HG03520 (cell line): Measurements from ENCODE around the gene TLE1.
A peak's percentile ranks its signal among the peaks of the same experiment; 100 is the strongest.
"Not testable (repeated sequence)": the region's sequence is repeated elsewhere in the genome, so short reads cannot be mapped to it uniquely, and the experiment has no call there.

Experiments used
- ATAC-seq: cut with Tn5 transposase; IDR thresholded peaks from one replicate; pipeline ENCODE4 v1.9.1; 2021; ENCODE audit warnings: mild to moderate bottlenecking, moderate library complexity; ENCODE audit not compliant: unreplicated experiment

The TLE1 gene

DNA sequence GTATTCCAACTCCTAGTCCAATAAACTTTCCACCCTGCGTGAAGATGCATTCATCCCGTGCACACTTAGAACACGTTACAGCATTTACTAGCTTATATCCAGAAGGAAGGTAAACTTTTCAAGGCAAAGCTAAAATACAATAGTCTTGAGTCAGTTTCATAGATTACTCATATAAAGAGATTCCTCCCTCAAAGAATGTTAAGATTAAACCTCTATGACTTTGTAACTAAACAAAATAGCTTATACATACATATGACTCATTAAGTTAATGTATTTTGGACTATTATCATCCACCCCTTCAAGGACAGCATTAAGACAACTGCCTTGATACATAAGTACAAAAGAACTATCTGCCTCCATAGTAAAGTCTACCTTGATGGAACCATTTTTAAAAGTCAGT lies 36.1 kb downstream of the TLE1 start:
- no peak for ATAC-seq

DNA sequence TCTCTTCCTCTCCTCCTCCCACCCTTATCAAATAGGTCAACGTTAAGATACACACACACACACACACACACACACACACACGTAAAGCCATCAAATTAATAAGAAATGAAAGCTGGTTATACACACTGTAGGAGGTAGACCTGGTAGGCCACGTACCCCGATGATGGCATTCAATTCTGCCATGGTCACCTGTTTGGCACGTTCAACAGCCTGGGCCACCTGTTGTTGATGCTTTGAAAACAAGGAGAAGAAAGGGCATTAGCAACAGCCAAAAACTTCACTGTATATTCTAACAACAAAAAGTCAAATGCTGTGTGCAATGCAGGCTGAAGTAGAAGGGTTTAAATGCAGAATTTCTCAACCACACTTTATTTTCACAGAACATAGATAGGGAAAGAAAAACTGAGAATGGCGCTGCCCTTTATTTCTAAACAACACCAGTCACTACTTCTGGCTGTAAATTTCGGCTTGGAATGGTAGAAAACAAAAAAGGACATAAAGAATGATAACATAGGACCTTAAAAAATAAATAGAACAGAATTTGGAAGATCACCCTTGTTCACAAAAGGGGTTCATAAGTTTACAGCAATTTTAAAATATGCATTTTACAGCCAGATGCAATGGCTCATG lies 37.2 kb downstream of the TLE1 start:
- no peak for ATAC-seq

DNA sequence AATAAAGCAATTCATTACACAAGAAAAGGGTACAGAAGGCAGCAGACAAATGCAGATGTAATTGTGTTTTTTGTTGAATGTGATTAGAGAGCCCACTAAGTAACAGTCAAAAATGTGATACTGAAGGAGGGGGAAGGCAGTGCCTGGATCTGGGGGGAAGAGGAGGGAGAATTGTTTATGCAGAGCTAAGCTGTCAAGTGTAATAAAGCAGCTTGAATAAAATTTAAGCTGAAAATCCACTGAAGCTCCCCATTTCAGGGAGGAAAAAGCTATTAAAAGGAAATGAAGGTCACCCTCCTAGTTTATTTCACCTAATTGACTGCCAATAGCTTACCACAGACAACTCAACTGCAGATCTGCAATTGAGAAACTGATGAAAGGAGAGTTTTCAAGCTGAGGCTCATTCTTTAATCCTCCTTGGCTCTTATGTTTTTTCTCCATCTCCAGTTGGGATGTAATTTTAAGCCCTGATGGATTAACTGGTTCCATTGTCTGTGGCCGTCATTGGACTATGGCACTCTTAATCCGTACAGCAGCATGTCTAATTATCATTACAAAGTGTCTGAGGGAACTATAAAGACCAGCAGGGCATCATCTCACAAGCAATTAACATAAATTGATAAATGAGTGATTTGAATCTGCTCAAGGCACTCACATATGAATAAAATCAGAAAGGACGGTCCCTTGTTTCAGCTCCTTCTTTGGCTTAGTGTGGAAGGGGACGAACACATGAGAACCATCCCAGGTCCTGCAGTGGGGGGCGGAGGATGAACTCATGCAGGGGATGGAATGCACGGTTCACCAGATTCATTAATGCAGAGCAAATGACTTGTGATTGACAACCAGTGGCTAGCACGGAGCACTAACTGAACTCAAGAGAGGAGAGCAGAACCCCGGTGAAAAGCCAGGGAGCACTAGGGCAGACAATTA lies 38.5 kb downstream of the TLE1 start:
- no peak for ATAC-seq

DNA sequence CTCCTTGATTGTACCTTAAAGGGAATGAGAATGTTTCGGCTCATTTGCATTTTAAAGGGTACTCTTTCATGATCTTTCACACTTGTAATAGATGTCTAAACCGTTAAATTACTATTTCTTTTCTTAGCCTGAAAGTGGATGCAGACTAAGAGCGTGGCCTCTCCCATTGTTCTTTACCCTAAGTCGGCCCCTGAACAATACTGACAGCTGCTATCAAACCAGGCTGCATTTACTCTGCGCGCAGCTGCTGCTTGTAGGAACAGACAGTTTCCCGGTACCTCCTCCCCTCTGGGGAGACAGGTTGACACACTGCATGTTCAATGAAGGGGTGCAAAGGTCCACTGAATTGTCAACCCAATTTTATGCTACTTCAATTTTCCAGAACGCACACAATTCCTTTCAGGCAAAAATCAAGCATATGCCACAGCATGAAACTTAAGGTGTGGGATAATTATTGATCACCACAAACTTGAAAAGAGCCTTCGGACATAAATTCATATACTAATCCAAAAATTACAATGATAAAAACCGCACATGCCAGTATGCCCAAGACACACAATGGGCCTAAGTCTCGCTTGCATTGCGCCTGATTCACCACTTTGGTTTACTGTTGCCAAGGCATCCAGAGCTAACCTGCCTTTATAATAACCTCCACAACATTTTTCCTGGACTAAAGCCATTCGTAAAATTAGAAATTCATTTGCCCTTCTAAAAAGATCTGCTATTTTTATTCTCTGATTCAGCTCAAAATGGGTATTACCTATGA lies 39.7 kb downstream of the TLE1 start:
- ATAC-seq, result no peak

DNA sequence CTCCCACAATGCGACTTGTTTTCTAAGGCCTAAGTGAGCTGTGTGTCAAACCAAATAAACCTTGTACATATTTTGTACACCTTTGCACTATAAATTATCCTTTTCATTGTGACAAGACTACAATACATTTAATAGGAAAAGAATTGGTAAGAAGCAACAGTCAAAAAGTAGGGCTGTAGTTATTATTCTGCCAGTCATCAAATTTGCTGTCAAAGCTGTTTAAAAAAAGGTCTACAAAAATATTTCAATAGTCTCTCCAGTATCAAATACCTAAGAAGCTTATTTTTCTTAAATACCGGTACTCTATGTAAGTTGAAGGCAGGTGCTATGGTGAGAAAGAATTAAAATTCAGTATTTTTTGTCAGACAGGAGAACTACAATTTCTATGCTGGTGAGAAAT lies 40.5 kb downstream of the TLE1 start:
- no peak for ATAC-seq

DNA sequence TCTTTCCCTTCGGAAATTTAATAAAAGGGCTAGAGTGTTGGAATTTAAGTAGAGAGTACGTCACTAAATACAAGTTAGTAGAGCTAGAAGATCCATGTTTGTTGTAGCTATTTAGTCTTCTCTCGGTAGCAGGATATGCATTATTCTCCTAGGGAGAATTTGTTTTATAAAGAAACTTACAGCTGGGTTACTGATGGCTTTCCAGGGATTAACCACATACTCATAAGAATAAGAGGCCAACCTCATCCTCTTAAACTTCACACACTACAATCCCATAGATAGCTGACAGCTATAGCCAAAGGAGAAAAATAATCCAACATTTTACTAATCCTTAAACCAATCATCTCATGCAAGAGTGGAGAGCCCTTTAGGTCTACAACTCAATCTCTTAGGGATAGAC lies 43.0 kb downstream of the TLE1 start:
- no peak for ATAC-seq

DNA sequence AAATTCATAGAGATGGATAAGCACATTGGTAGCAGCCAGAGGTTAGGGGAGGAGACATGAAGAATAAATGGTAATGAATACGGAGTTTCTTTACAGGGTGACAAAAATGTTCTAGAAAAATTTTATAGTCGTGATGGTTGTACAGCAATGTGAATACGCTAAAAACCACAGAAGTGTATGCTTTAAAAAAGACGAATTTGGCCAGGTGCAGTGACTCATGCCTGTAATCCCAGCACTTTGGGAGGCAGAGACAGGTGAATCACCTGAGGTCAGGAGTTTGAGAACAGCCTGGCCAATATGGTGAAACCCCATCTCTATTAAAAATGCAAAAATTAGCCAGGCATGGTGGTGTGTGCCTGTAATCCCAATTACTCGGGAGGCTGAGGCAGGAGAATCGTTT lies 44.8 kb downstream of the TLE1 start:
- ATAC-seq, result not testable (repeated sequence)

DNA sequence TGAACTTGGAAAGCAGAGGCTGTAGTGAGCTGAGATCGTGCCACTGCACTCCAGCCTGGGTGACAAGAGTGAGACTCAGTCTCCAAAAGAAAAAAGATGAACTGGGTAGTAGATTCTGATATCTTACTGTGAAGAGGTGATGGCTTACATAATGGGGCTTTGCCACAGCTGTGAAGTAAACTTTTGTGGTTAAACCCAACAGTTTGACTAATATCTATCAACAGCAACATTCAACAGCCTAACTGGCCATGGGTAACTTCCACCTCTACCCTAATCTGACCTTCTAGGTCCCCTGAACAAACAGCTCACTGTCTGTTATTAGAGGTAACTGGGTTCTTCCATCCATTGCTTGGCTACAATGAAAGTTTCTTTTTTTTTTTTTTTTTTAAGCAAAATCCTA lies 52.1 kb downstream of the TLE1 start:
- peak; percentile 64 for ATAC-seq

DNA sequence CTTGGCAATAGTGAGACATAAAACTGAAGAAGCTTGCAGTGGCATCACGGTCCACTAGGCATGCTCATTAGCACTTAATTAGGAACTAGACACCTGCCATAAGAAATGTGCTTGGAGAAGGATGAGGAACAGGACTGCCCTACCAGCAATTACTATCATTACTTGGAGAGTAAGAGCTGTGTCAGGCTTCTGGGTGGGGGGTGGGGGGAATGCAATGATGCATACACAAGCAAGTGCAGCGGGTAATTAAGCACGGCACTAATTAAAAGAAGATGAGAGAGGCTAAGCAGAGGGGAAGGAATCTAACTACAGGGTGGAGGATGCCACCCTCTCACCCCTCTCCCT lies 53.1 kb downstream of the TLE1 start:
- no peak for ATAC-seq

DNA sequence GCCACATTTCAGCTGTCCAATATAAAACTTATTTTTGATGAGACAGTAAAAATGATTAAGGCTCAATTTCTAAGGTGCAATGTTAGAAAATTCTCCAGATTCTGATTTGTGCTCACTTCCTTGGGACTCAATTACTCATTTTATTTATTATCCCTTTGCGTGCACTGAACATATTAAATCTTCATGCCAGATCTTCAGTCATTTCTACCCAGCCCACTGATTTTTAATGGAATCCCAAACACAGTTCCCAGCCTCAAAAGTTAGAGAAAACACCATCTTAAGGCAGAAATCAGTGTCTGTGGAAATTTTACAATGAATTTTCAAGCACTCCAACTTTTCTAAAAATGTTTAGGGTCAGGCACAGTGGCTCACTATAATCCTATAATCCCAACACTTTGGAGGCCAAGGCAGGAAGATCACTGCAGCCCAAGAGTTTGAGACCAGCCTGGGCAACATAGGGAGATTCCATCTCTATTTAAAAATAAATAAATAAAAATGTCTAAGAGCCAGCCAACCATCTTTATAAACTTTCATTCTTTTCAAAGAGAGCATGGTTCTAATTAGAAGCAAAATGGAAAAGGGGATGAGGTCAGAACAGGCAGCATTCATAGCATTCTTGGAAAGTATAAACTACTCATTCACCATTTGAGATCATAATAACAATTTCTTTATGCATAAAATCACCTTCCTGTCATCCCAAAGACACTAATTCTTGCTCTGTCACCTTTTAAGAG lies 53.7 kb downstream of the TLE1 start:
- ATAC-seq, result no peak

DNA sequence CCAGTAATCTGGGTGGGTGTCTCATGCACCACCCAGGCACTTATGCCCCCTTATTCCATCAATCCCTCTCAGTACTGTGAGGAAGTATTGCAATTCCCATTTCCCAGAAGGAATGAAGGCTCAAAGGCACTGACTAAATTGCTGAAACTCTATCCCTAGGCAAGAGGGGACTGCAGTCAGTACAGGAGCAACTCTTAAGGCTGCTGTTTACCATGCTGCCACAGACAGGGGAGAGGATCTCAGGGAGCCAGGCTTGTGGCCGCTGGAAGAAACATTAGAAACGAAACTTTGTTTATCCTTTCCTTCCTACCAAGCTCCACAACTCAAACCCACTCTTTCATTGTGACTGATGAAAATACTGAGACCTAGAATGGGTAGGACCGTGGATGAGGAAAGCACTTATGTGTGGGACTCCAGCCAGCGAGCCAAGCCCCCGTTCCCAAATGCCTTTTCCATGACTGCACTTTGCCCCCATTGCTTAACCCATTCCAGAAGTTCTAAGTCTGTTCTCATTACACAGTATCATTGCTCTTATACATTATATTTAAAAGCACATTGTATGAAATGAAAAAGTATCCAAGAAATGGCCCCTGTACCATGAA lies 54.3 kb downstream of the TLE1 start:
- no peak for ATAC-seq

DNA sequence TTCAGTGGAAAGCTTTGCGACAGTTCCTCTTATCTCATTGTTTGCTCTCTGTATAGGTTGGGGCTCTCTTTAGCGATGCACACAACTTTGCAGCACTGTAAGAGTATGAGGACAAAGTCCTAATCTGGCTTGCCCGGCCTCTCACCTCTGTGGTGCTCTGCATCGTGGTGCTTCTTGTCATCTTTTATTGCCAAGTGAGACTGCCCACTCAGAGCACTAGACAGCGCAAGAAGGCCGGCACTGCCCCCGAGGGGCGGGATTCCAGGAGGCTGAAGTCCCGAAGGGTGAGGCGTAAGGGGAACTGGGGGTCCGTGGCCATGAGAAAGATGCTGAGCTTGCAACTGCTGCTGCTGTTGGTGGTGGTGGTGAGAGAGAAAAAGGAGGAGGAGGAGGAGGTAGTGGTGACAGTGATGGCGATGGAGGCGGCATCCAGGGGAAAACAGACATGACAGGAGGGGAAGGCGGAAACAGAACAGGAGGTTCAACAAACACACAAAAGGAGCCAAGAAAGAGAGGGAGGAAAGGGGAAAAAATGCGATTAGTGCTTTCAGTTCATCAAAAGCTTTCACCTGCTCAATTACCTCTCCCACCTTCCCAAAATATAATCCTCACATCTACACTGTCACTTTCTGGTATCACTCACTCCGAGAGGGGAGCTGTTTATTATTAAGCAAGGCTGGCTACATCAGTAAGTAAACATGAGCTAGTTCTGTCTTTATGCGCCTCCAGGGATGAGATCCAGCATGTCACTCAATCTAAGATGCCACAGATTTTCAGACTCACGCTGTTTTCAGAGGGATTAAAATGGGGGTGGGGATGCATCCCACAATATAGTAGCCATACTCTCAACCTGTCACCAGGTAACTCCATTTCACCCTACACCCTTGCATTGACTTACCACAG lies 55.1 kb downstream of the TLE1 start:
- no peak for ATAC-seq

DNA sequence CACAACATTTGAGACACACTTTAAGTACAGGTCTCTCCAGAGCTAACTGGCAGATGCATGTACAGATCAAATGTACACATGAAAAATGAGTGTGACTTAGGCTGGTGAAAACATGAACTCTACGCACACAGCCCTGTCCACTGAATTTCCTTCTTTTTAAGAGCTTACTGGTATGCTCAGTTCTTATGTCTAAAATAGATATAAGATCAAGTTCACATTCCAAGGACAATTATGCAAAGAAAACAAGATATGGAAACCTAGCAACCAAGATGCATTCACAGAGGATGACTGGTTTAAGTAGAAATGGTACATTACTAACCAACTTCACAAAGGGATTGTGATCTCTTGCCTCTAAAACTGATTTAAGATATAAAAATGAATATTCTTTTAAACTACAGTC lies 56.7 kb downstream of the TLE1 start:
- ATAC-seq, result no peak

DNA sequence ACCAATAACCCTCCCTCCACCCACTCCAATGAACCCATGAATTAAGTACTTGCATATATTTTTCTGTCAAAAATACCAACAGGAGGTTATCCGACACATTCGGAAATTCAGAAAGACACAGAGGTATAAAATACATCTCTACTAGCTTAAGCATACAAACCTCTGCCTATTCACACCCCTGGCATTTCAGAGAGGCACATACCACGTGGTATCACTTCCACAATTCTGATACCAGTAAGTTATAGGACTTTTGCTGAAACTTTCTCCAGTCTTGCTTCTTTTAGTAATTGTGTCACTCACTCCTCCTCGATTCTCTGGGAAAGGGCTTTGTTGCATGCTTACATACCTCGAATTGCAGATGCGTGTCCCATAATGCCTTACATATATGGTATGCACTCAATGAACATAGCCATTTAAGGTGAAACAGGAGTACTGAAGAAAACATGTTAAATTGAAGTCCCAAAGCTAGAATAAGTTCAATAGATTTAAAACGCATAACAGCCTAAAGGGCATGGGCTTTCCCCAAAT lies 58.1 kb downstream of the TLE1 start:
- no peak for ATAC-seq

DNA sequence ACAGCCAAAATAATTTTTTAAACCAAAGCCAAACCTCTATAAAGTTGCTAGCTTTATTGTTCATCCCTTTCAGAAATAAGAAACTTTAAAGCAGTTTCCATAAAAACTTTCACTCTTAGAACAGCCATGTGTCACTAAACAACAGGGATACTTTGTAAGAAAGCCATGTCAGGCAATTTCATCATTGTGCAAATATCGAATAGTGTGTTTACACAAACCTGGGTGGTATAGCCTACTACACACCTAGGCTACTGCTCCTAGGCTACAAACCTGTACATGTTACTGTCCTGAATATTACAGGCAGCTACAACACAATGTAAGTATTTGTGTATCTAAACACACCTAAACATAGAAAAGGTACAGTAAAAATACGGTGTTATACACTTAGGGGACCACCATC lies 59.9 kb downstream of the TLE1 start:
- ATAC-seq, result no peak

DNA sequence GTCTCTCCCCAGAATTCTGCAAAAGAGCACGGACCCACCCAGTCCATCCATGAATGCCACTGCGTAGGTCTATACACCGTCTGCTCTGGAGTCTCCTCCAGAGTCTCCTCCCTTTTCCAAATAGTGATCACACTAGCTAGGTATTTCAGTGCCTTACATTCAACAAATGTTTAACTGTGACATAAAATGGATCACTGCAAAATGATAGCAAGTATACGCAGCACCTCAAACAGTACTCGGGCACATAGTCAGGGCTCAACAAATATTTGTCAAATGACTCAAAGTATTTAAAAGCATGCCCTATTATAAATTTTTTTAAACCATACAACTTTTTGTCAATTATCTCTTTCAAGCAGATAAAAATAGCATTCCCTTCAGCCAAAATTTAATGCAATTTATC lies 60.5 kb downstream of the TLE1 start:
- ATAC-seq, result no peak

DNA sequence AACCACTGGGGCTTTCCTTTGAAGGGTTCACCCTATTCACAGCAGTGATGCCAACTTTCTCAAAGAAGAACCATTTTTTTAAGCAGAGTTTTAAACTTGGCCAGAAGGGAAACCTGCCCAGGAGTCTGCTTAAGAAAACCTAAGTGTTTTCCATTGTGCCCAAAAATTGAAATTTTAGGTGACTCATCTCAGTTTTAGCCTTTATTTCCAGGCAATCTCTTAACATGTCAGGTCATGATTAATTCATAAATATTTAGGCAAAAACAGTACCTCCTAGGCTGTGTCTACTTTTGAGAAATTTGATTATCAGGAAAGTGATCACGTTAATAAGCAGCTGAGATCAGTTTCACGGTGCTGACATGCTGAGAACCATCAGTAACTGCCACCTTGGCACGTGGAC lies 61.9 kb downstream of the TLE1 start:
- ATAC-seq, result no peak

DNA sequence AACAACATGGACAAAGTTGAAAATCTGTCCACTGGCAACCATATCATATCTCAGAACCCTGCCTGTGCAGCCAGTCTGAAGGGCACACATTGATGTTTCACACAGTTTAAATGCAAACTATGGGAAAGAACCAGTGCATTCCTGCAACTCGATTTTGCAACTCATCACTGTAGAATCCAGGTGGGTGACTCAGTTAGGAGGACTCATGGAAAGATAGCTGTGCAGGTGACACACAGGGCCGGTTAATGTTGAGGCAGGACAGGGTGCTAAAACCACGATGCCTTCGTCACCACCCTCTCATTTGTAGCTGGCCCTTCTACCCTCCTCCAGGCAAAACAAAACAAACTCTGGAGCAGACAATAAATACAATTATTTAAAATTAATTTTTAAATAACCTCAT lies 62.8 kb downstream of the TLE1 start:
- ATAC-seq, result no peak

DNA sequence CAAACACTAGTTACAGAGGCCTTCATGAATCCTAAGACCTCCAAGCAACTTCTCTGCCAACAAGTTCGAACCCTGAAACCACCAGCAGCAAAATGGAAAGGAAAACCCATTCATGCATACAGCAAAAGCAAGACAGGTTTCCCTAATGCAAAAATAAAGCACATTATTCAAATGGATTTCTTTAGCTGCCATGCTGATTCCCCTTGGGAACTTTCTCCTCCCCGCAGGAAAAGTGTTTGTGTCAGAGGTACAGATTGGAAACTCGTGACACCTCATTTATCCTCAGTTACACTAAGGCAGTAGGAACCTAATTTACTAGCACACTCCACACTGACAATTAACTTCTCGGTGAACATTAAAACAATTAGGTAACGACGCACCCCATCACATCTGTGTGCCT lies 63.4 kb downstream of the TLE1 start:
- ATAC-seq, result no peak

DNA sequence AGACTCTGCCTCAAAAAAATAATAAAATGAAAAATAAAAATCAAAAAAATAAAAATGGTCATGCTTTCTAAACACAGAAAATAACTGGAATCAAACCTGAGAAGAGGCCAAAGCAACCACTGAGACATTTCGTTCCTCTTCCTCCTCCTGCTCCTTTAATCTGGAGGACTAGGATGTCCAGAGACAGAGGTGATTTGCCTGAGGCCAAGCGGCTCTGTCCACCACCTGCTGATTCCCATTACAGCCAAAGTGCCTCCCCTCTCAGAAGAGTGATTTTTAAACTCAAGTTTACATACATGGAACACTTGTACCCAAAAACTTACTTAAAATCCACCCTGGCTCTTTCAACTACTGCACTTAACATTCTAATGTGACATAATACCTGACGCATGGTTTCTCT lies 65.6 kb downstream of the TLE1 start:
- ATAC-seq, result no peak
